ENCODE results near the gene KANSL2.

GRCh38 chr12:48629541-48629940, 52.5 kb downstream of the KANSL2 start:
- TF ChIP-seq, protein P1, sequence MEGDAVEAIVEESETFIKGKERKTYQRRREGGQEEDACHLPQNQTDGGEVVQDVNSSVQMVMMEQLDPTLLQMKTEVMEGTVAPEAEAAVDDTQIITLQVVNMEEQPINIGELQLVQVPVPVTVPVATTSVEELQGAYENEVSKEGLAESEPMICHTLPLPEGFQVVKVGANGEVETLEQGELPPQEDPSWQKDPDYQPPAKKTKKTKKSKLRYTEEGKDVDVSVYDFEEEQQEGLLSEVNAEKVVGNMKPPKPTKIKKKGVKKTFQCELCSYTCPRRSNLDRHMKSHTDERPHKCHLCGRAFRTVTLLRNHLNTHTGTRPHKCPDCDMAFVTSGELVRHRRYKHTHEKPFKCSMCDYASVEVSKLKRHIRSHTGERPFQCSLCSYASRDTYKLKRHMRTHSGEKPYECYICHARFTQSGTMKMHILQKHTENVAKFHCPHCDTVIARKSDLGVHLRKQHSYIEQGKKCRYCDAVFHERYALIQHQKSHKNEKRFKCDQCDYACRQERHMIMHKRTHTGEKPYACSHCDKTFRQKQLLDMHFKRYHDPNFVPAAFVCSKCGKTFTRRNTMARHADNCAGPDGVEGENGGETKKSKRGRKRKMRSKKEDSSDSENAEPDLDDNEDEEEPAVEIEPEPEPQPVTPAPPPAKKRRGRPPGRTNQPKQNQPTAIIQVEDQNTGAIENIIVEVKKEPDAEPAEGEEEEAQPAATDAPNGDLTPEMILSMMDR (conservative IDR thresholded peaks at IDR 0.05; ENCODE audit: low read length), result no peak
- no peak for TF ChIP-seq EZH2phosphoT487 (IDR thresholded peaks at IDR 0.05; ENCODE audit: borderline replicate concordance, low read depth, low read length)

Data from OCI-LY7 (cell line).